GM19193 (cell line): ENCODE data around the gene PHETA1.

Source experiments
- POLR2A ChIP-seq: IDR thresholded peaks from 4 replicates; pipeline ENCODE4 v1.6.1; 2011; ENCODE audit not compliant: insufficient read depth, insufficient read length; ENCODE audit errors: extremely low read depth

The PHETA1 gene

GRCh38 chr12:111408116-111408440 is 39.2 kb upstream of the PHETA1 start:
- no peak for TF ChIP-seq POLR2A

DNA sequence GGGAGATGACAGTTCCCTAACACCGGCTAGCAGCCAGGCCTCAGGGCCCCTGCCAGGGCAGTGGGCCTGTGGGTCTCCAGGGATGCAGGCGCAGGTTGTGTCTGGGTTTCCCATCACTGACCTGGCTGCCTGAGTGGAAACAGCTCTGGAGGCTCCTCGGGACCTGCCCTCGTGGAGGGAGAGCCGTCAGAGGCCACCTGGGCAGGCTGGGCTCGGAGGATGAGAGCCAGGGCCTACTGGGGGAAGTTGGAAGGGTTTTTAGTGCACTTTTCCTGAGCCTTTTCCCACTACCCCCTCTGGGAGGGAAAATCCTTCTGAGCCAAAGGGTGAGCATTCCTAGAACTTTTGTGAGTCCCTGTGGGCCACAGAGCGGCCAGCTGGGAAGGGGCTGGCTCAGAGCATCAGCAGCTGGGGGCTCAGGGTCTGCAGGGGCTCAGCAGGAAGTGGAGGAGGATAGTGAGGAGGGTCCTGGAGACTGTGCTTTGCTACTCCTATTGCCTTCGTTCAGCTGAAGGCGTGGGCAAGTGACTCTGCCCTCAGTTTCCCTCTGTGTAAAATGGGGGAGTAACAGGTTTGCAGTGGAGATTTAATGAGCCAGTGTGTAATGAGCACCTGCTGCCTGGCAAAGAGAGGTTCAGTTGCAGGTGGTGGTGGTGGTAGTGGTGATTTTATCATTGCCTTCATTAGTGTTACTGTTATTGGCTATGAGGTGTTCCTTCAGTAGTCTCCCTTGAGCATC is 38.7 kb upstream of the PHETA1 start:
- no peak for TF ChIP-seq POLR2A

- no peak for TF ChIP-seq POLR2A
Observed at GRCh38 chr12:111406474-111407376, 37.8 kb upstream of the PHETA1 start.

DNA sequence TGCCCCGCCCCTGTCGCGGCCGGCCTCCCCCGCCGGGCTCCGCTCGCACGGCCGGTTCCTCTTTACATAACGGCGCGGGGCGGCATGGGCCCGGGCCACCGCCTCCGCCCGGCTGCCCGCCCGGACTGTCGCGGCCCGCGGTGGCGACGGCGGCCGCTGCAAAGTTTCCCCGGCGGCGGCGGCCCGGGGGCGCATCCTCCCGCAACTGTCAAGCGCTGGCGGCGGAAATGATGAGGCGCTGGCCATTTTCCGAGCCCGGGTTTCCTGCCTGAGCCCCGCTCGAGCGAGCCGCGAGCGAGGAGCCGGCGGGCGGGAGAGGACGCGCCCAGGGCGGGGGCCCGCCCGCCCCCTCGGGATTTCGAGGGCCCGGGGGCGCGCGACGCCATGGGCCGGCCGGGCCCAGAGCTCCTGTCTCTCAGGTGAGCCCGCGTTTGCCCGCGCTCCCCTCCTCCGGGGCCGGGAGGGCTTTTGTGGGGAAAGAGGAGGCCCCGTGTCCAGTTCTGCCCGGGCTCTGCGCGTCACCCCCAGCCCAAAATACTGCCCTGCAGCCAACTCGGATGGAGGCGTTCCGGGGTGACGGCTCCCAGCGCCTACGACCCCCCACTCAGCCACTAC is 37.1 kb upstream of the PHETA1 start, which contains the start of gene SH2B3:
SH2B3 (plus strand) TSS at position 65 of the 615 bp plus-strand sequence. CDS start 12,223 bp downstream, outside the sequence.
- TF ChIP-seq POLR2A = peak; percentile 77

DNA sequence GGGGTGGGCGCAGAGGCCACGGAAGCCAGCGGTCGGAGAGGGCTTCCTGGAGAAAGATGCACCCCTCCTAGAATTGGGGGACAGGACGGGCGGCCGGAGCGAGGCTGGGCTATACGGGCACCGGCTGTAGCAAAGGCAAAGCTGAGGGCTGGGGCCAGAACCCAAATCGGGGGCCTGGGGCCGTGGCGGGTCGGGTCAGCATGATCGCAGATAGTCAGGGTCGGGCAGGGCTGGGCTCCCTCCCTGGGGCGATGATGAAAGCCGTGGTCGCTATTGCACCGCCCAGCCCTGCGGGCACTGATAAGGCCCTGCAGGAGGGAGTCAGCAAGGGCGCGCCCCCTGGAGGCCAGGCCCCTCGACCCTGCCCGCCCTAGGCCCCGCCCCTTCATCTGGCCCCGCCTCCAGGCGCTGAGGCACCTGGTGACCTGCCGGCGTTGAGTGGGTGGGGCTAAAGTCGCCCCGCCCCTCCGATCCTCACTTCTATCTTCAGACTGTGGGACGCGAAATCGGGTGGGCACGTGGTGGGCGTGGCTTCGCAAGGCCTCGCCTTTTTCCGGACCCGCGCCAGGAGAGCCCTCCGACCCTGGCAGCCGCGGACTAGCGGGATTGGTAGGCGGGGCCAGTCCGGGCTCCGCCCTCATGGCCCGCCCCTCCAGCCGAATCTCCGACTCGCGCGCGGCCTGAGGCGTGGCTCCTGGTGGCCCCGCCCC is 36.4 kb upstream of the PHETA1 start:
- TF ChIP-seq POLR2A = peak; percentile 66

GRCh38 chr12:111404362-111405148 is 35.7 kb upstream of the PHETA1 start:
- TF ChIP-seq POLR2A = no peak

DNA sequence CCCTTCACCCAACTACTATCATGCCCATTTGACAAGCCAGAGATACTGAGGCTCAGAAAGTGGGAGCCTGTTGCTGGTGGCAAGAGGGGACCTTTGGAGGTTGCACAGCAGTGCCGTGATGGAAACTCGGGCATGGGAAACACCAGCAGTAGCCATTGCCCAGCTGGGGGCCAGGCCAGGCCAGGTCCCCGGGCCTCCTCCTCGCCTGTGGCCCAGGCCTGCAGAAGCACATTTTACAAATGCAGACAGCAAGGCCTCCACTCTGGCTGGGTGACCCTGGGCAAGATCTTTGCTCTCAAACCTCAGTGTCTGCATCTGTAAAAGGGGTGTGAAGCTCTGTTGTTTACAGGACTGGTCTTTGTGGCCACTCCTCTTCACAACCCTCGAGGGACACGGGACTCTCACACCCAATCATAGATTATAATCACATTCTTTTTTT is 32.3 kb upstream of the PHETA1 start:
- no peak for TF ChIP-seq POLR2A

- TF ChIP-seq POLR2A = no peak
Observed at GRCh38 chr12:111398530-111398929, 29.6 kb upstream of the PHETA1 start.

DNA sequence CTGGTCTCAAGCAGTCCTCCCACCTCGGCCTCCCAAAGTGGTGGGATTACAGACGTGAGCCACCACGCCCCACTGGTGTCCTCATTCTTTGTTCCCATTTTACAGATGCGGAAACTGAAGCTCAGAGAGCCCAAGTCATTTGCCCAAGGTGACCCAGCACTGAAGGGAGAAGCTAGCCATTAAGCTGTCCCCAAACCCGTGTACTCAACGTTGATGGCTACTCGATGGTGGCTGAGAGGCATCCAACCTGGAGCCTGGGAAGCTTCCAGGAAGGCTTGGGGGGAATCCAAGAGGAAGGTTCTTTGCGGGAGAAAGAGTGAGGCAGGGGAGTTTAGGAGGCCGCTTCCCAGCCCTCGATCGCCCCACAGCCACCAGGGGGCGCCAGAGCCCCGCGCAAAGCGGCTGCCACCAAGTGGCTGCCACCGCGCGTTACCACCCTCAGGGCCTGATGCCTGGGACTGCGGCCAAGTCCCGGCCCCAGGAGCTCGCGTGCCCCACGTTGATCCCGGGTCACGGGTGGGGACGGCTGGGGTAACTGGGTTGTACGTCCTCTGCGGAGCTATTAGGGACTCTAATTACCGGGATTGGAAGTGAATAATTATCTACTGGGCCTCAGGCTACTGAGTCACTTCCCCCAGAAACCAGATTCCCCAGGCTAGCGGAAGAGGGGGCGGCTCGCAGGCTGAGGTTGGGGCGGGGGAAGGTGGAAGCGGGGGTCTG is 28.0 kb upstream of the PHETA1 start:
- no peak for TF ChIP-seq POLR2A

DNA sequence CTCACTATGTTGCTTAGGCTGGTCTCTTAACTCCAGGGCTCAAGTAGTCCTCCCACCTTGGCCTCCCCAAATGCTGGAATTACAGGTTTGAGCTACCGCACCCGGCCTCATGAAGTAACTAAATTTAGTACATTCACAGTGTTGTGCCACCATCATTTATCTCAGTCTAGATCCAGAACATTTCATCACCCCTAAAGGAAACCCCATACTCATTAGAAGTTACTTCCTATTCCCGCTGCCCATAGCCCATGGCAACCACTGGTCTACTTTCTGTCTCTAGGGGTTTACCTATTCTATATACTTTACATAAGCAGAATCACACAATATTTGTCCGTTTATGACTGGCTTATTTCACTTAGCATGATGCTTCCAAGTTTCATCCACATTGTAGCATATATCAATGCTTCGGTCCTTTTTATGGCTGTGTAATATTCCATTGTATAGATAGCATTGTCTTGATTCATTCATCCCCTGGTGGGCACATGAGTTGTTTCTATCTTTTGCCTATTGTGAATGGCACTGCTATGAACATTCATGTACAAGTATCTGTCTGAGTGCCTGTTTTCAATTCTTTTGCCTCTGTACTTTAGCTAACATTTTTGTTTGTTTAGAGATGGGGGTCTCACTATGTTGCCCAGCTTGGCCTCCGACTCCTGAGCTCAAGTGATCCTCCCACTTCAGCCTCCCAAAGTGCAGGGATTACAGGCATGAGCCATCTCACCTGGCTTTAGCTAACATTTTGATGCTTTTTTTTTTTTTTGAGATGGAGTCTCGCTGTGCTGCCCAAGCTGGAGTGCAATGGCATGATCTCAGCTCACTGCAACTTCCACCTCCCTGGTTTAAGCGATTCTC is 26.7 kb upstream of the PHETA1 start:
- TF ChIP-seq POLR2A = no peak

- TF ChIP-seq POLR2A = no peak
Observed at GRCh38 chr12:111394480-111394879, 25.6 kb upstream of the PHETA1 start.

GRCh38 chr12:111393700-111394300 is 24.9 kb upstream of the PHETA1 start:
- TF ChIP-seq POLR2A = no peak

DNA sequence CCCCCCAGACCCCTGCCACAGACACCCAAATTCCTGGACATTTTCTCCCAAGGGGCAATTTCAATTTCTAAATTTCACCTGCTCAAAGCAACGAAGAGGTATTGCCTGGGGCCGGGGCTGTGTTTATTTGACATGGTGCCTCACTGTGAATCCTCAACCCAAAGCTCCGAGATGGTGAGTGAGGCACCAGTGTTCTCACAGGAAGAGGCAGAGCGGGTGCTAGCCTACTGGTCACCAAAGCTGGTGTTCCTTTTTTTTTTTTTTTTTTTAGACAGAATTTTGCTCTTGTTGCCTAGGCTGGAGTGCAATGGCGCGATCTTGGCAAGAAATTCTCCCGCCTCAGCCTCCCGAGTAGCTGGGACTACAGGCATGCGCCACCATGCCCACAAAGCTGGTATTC is 22.0 kb upstream of the PHETA1 start:
- no peak for TF ChIP-seq POLR2A

DNA sequence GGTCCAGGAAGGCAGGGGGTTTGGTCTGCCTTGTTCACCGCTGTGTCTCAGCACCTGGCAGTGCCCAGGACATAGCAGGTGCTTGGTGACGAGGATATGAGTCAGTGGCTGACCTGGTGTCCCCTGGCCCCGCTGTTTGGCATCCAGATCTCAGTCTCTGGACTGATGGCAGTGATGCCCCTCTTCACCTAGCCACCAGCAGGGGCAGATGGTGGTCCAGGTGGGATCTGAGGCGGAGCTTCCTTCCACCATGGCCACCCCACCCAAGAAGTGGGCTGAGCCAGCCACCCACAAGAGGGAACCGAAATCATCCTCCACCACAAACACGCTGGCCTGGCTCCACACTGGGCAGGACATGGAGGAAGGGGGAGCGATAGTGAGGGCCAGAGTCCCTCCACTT is 20.7 kb upstream of the PHETA1 start:
- TF ChIP-seq POLR2A = no peak
